ENCODE data around the gene CREB5.

CREB5 gene

GRCh38 chr7:28447071-28447470, 34.8 kb downstream of the CREB5 start:
- no peak for TF ChIP-seq CTCF (conservative IDR thresholded peaks at IDR 0.05; ENCODE audit: low read length)
- H3K4me3 ChIP-seq (ENCODE audit: low read length), result no peak overlapping the region
- no peak for DNase-seq (ENCODE audit: low read depth)

- DNase-seq (ENCODE audit: low read depth), result no peak
- no peak overlapping the region for H3K4me3 ChIP-seq (ENCODE audit: low read length)
- TF ChIP-seq CTCF (conservative IDR thresholded peaks at IDR 0.05; ENCODE audit: low read length), result no peak
These were observed 36.4 kb downstream of the CREB5 start for GRCh38 chr7:28448708-28449107.

GRCh38 chr7:28452681-28453080, 40.4 kb downstream of the CREB5 start:
- no peak for DNase-seq (ENCODE audit: low read depth)
- no peak overlapping the region for H3K4me3 ChIP-seq (ENCODE audit: low read length)
- TF ChIP-seq CTCF (conservative IDR thresholded peaks at IDR 0.05; ENCODE audit: low read length), result no peak

GRCh38 chr7:28455486-28455885, 43.2 kb downstream of the CREB5 start:
- H3K4me3 ChIP-seq (ENCODE audit: low read length), result no peak overlapping the region
- no peak for DNase-seq (ENCODE audit: low read depth)
- no peak for TF ChIP-seq CTCF (conservative IDR thresholded peaks at IDR 0.05; ENCODE audit: low read length)

- no peak for TF ChIP-seq CTCF (conservative IDR thresholded peaks at IDR 0.05; ENCODE audit: low read length)
- DNase-seq (ENCODE audit: low read depth), result no peak
- H3K4me3 ChIP-seq (ENCODE audit: low read length), result no peak overlapping the region
These were observed 43.7 kb downstream of the CREB5 start for GRCh38 chr7:28456044-28456443.

- H3K4me3 ChIP-seq (ENCODE audit: low read length), result no peak overlapping the region
- DNase-seq (ENCODE audit: low read depth), result no peak
- TF ChIP-seq CTCF (conservative IDR thresholded peaks at IDR 0.05; ENCODE audit: low read length), result no peak
These were observed 46.4 kb downstream of the CREB5 start for GRCh38 chr7:28458732-28459131.

GRCh38 chr7:28459306-28459705, 47.0 kb downstream of the CREB5 start:
- no peak for TF ChIP-seq CTCF (conservative IDR thresholded peaks at IDR 0.05; ENCODE audit: low read length)
- no peak for DNase-seq (ENCODE audit: low read depth)
- no peak overlapping the region for H3K4me3 ChIP-seq (ENCODE audit: low read length)
